Measurements from ENCODE around the gene PDE8B. TPM values are rescaled to one million over a fixed set of nuclear protein-coding genes. Genes with fewer than 3 reads are reported as not detected.

Gene PDE8B
- total and polyA plus RNA-seq, 12 donors: 1.1 to 6.8 (median 4.8) TPM

DNA sequence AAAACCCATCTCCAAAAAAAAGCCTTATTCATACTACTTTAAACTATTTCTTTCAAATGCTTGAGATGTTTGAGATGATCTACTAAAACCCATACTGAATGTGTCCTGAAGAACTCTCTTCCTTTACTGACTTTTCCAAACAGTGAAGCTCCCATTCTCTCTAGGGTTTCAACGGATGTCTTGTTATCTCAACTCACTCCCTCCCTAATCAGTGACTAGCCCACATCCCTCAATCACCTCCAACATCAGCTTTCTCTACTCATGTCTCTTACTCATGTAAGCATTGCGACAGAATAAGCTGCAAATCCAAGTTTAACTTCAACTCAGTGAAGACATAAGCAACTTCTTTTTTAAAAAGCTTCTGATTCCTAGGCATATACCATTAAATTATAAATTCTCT lies 239.5 kb downstream of the PDE8B start:
- 69 to 83% (median 80%) methylated on average over 2 of the region's 2 CpGs for WGBS, 4 donors
- no peak for DNase-seq
- intact Hi-C loops (cut with DNase I): no loop called here
- no peak overlapping the region for H3K27ac ChIP-seq
- no peak overlapping the region for H3K4me3 ChIP-seq
- TF ChIP-seq POLR2A (IDR thresholded peaks at IDR 0.05) (no peak), CTCF (IDR thresholded peaks at IDR 0.05) (no peak)
- H3K36me3 ChIP-seq (replicated peaks in 1 of 2): peaks cover 0 to 8% of the 10 kb centered on the region in 2 donors
- no peaks in the 10 kb centered on the region for H3K4me1 ChIP-seq (replicated peaks in 1 of 2)
- H3K9me3 ChIP-seq (replicated peaks in 1 of 3): no peaks in the 10 kb centered on the region
- H3K27me3 ChIP-seq: no peaks in the 10 kb centered on the region

- H3K36me3 ChIP-seq (replicated peaks in 1 of 2): peaks cover 0 to 8% of the 10 kb centered on the region in 2 donors
Measured at GRCh38 chr5:77452351-77452750, 241.9 kb downstream of the PDE8B start.

GRCh38 chr5:77454123-77454522 lies 243.6 kb downstream of the PDE8B start:
- no peak for DNase-seq
- Histone ChIP-seq H3K4me1 (replicated peaks in 1 of 2) (no peaks in the 10 kb centered on the region), H3K27ac (no peak overlapping the region), H3K4me3 (no peak overlapping the region), H3K9me3 (replicated peaks in 1 of 3) (no peaks in the 10 kb centered on the region), H3K36me3 (replicated peaks in 1 of 2) (no peaks in the 10 kb centered on the region), H3K27me3 (no peaks in the 10 kb centered on the region)
- TF ChIP-seq CTCF (IDR thresholded peaks at IDR 0.05): no peak
- TF ChIP-seq POLR2A (IDR thresholded peaks at IDR 0.05): no peak
- WGBS, 4 donors: 83 to 97% (median 96%) methylated on average over 2 to 3 of the region's 3 CpGs
- intact Hi-C loops (cut with DNase I): no loop called here

More at GRCh38 chr5:77452351-77452750, 241.9 kb downstream of the PDE8B start:
- no peak overlapping the region for H3K27ac ChIP-seq
- TF ChIP-seq POLR2A (IDR thresholded peaks at IDR 0.05) (no peak), CTCF (IDR thresholded peaks at IDR 0.05) (no peak)
- no peak overlapping the region for H3K4me3 ChIP-seq
- DNase-seq: no peak
- no peaks in the 10 kb centered on the region for H3K27me3 ChIP-seq
- H3K9me3 ChIP-seq (replicated peaks in 1 of 3): no peaks in the 10 kb centered on the region
- H3K4me1 ChIP-seq (replicated peaks in 1 of 2): no peaks in the 10 kb centered on the region
- intact Hi-C loops (cut with DNase I): no loop called here
- WGBS, 4 donors: 76 to 98% (median 91%) methylated on average over 1 of the region's 1 CpG

DNA sequence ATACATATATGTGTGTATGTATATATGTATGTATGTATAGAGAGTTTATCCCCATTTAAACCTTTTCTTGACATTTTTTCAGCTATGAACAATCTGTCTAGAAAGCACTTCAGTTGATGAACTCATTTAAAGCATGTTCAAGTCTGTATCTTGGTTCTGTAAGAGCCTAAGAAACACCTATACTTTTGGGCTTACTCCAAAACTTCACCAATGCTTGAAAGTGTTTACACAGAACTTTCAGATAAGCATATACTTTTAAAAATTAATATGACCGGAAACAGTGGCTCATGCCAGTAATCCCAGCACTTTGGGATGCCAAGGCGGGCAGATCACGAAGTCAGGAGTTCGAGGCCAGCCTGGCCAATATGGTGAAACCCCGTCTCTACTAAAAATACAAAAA lies 250.8 kb downstream of the PDE8B start:
- intact Hi-C loops (cut with DNase I): no loop called here
- WGBS, 4 donors: 96 to 97% (median 97%) methylated on average over 5 of the region's 5 CpGs

More for the DNA sequence above, 250.8 kb downstream of the PDE8B start:
- Histone ChIP-seq H3K4me1 (replicated peaks in 1 of 2) (no peaks in the 10 kb centered on the region), H3K27ac (no peak overlapping the region), H3K36me3 (replicated peaks in 1 of 2) (no peaks in the 10 kb centered on the region), H3K27me3 (no peaks in the 10 kb centered on the region), H3K4me3 (no peak overlapping the region), H3K9me3 (replicated peaks in 1 of 3) (no peaks in the 10 kb centered on the region)
- DNase-seq: no peak
- TF ChIP-seq POLR2A (IDR thresholded peaks at IDR 0.05): no peak
- no peak for TF ChIP-seq CTCF (IDR thresholded peaks at IDR 0.05)
